Measurements from ENCODE around the gene PTCD2. TPM values are rescaled to one million over a fixed set of nuclear protein-coding genes. Genes with fewer than 3 reads are reported as not detected.
A peak's percentile ranks its signal among the peaks of the same experiment; 100 is the strongest.
"Not testable (repeated sequence)": the region's sequence is repeated elsewhere in the genome, so short reads cannot be mapped to it uniquely, and the experiment has no call there.

Gene PTCD2
- total RNA-seq, 1 donor from 2014 or later = 7.2 TPM

GRCh38 chr5:72296256-72296655 is 23.9 kb upstream of the PTCD2 start:
- DNase-seq = no peak

DNA sequence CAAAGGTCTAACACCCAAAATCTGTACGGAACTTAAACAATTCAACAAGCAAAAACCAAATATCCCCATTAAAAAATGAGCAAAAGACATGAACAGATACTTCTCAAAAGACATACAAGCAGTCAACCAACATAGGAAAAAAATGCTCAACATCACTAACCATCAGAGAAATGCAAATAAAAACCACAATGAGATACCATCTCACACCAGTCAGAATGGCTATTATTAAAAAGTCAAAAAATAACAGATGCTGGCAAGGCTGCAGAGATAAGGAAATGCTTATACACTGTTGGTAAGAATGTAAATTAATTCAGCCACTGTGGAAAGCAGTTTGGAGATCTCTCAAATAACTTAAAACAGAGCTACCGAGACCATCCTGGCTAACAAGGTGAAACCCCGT is 22.0 kb upstream of the PTCD2 start:
- not testable (repeated sequence) for DNase-seq

DNA sequence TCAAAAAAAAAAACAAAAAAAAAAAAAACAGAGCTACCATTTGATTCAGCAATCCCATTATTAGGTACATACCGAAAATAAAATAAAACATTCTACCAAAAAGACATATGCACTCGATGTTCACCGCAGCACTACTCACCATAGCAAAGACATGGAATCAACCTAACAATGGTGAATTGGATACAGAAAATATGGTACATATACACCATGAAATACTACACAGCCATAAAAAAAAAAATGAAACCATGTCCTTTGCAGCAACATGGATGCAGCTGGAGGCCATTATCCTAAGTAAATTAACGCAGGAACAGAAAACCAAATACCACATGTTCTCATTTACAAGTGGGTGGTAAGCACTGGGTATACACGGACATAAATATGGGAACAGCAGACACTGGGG is 21.5 kb upstream of the PTCD2 start:
- DNase-seq = no peak

GRCh38 chr5:72300590-72301339 is 19.4 kb upstream of the PTCD2 start:
- no peak for DNase-seq

GRCh38 chr5:72301557-72301956 is 18.6 kb upstream of the PTCD2 start:
- no peak for DNase-seq

DNA sequence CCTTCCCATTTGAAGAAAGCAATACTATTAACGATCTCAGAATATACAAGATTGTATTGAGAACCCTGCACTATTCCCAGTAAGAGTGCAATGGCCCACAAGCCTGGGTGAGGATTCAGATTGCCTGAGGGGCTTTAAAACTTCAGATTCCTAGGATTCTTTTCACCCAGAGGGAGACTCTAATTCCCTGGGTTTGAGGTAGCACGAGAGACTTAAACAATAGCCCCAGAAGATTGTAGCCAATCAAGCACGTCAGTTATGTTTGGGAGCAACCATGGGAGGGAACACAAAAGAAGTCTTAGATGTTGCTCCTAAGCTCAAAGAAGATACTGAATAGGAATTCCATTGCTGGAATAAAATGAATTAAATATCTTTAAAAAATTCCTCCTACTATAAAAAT is 18.0 kb upstream of the PTCD2 start:
- no peak for DNase-seq

DNA sequence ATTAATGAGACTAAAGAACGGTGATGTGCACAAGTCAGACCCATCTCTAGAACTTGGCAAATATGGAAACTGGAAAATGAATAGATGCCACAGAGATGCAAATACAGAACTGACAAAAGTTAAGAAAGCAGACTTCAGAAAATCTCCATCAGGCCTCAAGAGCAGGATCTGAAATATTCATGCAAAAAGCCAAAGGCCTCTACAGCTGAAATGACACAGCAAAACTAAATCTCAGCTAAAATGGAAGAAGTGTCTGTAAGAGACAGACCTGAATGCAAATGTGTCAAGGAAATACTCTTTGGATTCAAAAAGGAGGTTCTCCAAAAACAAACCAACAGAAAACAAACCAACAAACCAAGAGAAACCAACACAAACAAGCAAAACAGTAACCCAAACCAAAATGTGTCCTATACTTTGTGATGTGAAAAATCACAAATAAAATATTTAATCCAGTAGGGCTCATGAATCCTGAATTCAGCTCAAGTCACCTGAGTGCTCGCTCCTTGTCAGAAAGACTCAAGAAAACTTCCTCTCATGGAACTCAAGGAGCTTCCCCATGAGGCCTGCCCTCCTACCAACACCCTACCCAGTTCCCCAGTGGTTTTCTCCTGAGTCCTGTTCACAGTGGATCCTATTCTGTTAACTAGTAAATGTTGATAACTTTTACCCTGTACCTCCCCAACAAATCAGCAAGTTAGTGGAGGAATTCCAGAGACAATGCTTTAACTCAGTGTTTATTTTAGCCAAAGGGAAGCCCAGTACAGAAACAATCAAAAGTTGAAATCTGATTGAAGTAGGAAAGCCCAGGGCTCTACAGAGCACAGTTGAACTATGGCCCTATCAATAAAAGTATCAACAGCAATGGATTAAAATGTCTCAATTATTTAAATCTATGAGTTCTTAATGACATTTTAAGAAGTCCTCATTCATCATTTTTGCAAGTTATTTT is 14.7 kb upstream of the PTCD2 start:
- DNase-seq = no peak

GRCh38 chr5:72307573-72307967 is 12.6 kb upstream of the PTCD2 start:
- no peak for DNase-seq

DNA sequence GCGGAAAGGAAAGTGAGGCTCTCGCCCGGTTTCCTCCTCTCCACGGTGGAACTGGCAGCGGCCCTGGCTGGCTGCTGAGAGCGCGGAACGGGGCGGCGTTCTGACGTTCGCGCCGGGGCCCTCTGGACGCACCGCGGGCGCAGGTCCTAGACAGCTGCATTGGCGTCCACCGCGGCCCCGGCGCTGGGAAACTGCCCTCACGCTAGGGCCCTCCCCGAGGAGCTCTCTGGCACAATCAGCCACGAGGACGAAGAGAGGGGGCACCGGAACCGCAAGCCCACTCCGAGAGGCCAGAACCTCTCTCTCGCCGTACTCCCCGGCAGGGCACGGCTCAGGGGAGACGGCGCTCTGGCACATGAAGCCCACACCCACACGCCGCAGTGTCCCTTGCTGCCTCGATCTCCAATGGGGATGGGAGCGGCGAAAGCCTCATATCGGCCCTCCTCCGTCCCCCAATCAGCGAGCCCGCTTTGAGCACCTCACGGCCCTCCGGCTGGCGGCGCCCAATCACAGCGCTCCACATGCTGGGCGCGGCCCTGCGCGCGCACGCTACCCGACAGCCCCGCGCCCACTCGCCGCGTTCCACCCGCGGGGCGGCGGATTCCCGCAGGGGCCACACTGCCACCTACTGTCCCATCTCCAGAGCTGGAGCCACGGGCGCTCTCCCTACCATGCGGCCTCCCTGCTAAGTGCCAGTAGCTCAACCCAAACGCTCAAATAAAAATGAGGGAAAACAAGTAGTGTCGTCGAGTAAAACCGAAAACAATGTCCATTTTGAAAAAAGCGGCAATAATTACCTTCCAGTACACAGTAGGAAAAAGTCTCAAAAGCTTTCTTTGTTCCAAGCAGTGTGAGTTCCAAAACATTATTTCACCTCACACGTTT is 12.0 kb upstream of the PTCD2 start:
- DNase-seq = peak; percentile 97

GRCh38 chr5:72308853-72309191 is 11.4 kb upstream of the PTCD2 start:
- no peak for DNase-seq

- DNase-seq = peak; percentile 95
Observed at GRCh38 chr5:72313141-72313540, 7.0 kb upstream of the PTCD2 start.

DNA sequence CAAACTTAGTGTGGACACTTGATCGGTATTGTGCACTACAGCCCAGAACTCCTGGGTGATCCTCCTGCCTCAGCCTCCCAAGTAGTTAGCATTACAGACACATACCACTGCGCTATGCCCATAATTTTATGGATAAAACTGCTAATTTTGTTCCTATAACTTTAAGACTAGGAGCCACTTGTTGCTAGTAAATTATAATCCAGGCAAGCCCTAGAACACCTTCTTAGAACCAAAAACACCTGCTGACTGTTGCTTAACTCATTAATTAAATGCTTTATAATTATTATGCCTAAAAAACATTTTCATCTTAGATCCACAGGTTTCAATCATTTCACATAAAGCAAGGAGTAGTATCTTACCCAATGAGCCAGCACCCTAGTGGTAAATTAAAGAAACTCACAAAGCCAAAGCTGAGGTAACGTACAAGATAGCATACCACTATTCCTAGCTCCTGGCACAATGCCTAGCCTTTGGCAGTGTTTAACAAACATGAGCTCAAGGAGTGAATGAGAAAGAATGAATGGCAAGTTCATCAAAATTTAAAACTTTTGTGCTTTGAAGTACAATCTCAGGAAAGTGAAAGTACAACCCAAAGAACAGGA is 5.5 kb upstream of the PTCD2 start:
- DNase-seq = peak; percentile 43

DNA sequence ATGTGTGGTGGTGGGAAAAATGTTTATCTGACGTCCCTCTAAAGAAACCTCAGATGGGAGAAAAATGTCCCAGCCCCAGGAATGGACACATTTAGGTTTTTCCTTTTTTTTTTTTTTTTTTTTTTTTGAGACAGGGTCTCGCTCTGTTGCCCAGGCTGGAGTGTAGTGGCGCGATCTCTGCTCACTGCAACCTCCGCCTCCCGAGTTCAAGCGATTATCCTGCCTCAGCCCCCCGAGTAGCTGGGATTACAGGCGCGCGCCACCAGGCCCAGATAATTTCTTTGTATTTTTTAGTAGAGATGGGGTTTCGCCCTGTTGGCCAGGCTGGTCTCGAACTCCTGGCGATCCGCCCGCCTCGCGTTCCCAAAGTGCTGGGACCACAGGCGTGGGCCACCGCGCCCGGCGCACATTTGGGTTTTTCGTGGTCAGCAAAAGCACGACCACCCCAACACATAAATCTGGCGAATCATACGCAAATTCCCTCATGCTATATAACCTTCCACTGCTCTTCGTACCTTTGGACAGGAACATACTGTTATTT is 668 bp upstream of the PTCD2 start:
- DNase-seq = peak; percentile 43

DNA sequence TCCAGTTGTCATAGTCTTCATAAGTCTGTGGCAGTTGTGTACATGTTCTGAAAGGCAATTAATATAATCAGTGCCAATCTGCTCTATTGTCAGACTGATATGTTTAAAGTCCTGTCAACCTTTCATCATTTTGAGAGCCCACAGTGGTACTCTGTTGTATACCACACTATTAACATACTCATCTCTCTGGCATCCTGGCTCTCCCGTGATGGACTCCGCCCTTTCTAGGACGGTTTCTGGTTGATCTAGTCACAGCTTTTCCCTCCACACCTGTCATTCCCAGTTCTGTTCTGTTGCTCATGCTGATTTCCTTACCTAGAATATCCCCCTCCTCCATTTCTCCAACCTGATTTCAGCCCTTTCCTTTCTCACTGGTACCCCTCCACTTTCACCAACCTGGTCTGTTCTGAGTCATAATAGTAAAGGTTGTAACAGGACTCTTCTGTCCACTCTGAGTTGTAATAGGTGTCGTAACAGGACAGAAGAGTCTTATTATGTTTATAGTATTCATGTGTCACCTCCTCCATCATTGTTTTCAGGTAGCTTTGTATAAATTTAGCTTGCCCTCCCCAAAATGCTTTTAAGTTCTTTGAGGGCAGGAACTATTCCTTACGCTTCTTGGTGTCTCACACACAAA is 4.1 kb downstream of the PTCD2 start:
- no peak for DNase-seq

DNA sequence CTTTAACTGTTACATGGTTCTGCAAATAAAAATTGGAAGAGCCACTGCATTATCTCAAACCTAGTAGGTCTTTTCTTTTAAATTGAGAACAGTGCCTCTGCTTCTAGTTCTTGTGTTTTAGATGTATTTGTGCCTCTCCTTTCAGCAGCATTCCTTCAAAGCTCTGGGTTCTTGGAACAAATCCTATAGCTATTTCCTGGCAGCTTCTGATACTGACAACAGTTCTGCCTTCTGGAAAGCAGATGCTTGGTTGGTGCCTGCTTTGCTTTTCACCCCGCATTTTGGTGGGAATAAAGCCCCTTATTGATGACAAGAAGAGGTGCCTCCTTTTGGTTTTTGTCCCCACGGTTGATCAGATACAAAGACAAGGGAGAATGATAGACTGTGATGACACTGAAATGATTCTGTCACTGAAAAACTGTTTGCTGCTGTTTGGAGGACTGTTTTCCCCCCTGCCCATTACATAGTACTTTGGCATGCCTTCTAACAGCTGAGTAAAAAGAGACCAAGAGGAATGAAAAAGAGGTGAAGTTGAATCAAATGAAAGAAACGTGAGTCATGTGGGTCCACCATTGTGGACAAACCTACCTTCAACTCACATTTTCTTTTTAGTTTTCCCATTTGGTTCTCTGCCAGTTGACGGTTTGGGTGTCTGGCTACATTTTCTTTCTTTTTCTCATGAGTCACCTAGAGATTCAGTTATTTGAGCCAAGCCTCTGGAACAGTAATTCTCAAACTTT is 5.6 kb downstream of the PTCD2 start:
- peak; percentile 89 for DNase-seq

DNA sequence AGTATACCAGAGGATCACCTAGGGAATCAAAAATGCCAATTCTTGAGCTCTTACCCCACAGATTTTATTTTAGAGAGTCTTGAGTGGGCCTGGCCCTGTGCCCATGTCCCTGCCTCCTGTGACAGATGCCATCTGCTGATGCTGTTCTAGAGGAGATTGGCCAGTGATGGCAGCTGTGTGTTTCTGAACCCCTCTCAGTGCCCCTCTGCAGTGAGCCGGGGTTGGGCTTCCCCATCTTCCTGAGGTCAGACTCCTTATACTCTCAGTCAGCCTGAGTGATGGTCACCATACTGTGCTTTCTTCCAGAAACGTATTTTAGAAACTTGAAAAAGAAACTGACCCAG is 6.1 kb downstream of the PTCD2 start:
- no peak for DNase-seq

DNA sequence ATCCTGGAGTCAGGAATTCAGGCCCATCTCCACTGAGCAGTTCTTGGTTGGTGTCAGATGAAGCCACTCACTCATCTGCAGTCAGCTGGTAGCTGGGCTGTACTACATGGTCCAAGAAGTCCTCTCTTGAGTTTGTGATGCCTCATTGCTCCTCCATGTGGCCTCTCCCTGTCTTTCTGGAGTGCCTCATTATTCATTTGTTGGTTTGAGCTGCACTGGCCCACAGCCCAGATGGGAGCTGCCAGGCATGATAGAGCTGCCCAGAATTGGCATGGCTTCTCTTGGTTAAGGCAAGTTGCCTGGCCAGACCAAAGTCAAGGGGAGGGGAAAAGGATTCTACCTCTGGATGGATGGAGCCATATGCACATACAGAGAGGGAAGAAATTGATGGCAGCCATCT is 8.0 kb downstream of the PTCD2 start:
- DNase-seq = no peak

DNA sequence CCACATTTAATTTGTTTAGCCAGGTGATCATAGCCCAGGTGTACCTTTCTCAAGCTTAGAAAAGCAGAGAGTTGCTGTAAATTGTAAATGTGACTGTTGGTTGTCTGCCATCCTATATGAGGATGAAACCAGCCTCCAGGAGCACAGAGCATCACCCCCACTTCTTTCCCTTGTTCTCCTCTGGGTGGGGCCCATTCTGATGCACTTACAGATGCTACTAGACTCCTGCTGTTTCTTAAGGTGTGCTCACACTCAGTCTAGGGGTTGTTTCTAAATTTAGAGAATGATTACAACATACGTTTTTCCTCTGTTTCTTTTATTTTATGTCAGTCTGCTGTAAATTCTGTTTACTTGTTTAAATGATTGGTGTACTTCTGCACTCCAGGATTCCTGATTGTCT is 10.5 kb downstream of the PTCD2 start:
- no peak for DNase-seq

GRCh38 chr5:72337159-72337558 is 17.0 kb downstream of the PTCD2 start:
- no peak for DNase-seq

DNA sequence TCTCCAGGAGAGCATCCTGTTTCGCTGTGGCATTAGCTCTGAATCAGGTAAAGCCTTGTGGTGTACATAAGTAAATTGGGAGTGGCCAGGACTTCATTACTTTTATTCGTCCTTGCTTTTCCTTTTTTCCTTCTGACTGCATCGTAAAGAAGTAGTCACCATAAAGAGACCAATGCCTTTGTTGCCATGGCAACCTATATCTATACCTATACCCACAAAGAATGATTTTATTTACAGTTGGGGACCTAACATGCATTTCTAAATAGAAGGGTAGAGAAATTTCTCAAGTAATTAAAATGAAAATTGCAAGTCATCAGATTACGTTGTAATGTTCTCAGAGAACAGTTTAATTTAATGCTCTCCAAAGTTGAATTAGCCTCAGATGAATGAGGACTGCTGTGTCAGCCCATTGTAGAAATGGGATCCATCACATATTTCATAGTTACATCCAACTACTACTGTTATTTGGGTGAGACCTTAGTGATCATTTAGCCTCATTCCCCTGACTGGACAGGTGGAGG is 18.6 kb downstream of the PTCD2 start:
- no peak for DNase-seq

- DNase-seq = no peak
Observed at GRCh38 chr5:72346398-72346797, 26.2 kb downstream of the PTCD2 start.

All from skin of body (tissue), 2 donors.